Peyer's patch (tissue), 4 donors: ENCODE data around the gene MEST. TPM values are rescaled to one million over a fixed set of nuclear protein-coding genes. Genes with fewer than 3 reads are reported as not detected.
A peak's percentile ranks its signal among the peaks of the same experiment; 100 is the strongest.

Experiments
- DNase-seq, 3 donors: peaks; one replicate each; pipeline ENCODE4 v3.0.0-alpha.2; 2017 to 2019
- H3K27ac ChIP-seq, 4 donors: fragments of 200-600 bp; sonication (generic); one replicate each; pipeline ENCODE4 v1.5.1; 2016 to 2019
- H3K27me3 ChIP-seq, 2 donors: fragments of 200-600 bp; sonication (generic); one replicate each; pipeline ENCODE4 v1.5.1; 2019
- H3K36me3 ChIP-seq, 3 donors: fragments of 200-600 bp; sonication (generic); one replicate each; pipeline ENCODE4 v1.5.1; 2016 to 2019
- H3K4me1 ChIP-seq, 4 donors: fragments of 200-600 bp; sonication (generic); one replicate each; pipeline ENCODE4 v1.5.1; 2016 to 2019
- H3K4me3 ChIP-seq, 4 donors: fragments of 200-600 bp; sonication (generic); 1 replicate in 3 of 4; 2 replicates in 1 of 4; pipeline ENCODE4 v1.5.1; 2016 to 2019; ENCODE audit warnings: mild to moderate bottlenecking in 1 of 4
- H3K9me3 ChIP-seq, 4 donors: fragments of 200-600 bp; sonication (generic); one replicate each; pipeline ENCODE4 v1.5.1; 2016 to 2019; ENCODE audit warnings: mild to moderate bottlenecking in 1 of 4
- POLR2A ChIP-seq, 2 donors: fragments of 450-650 bp; IDR thresholded peaks; one replicate each; pipeline ENCODE4 v1.5.1; 2017; ENCODE audit warnings: antibody characterized with exemption in 2 of 2, mild to moderate bottlenecking in 2 of 2, moderate library complexity in 2 of 2
- total RNA-seq, 4 donors: library from RNA; depleted of rRNA; stranded (reverse); fragments of >200 nt; gene quantifications; one replicate each; pipeline ENCODE4 v1.1.0, GENCODE V29; 2016
- TF ChIP-seq, protein P1 (sequence below), 6 experiments: fragments of 450-650 bp in 4 of 6; fragments of 200-600 bp in 2 of 6; sonication (generic) in 1 of 6; IDR thresholded peaks; one replicate each; pipeline ENCODE4 v1.5.1; 2017 to 2019; ENCODE audit warnings: antibody characterized with exemption in 6 of 6, mild to moderate bottlenecking in 3 of 6, moderate library complexity in 1 of 6

MEST gene
- total RNA-seq, 4 donors from 2014 or later = 11.6 to 36.1 (median 27.1) TPM

- H3K36me3 ChIP-seq = no peaks in the 10 kb centered on the region
- TF ChIP-seq POLR2A (IDR thresholded peaks at IDR 0.05) = no peak
- TF ChIP-seq, protein P1, sequence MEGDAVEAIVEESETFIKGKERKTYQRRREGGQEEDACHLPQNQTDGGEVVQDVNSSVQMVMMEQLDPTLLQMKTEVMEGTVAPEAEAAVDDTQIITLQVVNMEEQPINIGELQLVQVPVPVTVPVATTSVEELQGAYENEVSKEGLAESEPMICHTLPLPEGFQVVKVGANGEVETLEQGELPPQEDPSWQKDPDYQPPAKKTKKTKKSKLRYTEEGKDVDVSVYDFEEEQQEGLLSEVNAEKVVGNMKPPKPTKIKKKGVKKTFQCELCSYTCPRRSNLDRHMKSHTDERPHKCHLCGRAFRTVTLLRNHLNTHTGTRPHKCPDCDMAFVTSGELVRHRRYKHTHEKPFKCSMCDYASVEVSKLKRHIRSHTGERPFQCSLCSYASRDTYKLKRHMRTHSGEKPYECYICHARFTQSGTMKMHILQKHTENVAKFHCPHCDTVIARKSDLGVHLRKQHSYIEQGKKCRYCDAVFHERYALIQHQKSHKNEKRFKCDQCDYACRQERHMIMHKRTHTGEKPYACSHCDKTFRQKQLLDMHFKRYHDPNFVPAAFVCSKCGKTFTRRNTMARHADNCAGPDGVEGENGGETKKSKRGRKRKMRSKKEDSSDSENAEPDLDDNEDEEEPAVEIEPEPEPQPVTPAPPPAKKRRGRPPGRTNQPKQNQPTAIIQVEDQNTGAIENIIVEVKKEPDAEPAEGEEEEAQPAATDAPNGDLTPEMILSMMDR (IDR thresholded peaks at IDR 0.05) = no peak
- DNase-seq = no peak
- H3K4me1 ChIP-seq = peaks cover 0 to 5% (median 2%) of the 10 kb centered on the region in 4 donors
- H3K27me3 ChIP-seq = no peaks in the 10 kb centered on the region
- no peak overlapping the region for H3K27ac ChIP-seq
- H3K9me3 ChIP-seq = no peaks in the 10 kb centered on the region
- H3K4me3 ChIP-seq = peak overlapping the region in 1 of 4 donors; percentile 50
Observed at GRCh38 chr7:130490311-130490791, 1.5 kb upstream of the MEST start.

- Histone ChIP-seq H3K27ac (peak overlapping the region in 1 of 4 donors; percentile 27), H3K27me3 (no peaks in the 10 kb centered on the region), H3K4me1 (peaks cover 0 to 4% (median 0%) of the 10 kb centered on the region in 4 donors), H3K36me3 (no peaks in the 10 kb centered on the region), H3K4me3 (peak overlapping the region; percentile 9 to 50 (median 38)), H3K9me3 (no peaks in the 10 kb centered on the region)
- peak in 1 of 3 donors; percentile 61 for DNase-seq
- TF ChIP-seq POLR2A (IDR thresholded peaks at IDR 0.05) = no peak
- TF ChIP-seq, protein P1 (IDR thresholded peaks at IDR 0.05) = peak in 5 of 6 experiments; percentile 31 to 53 (median 43)
Observed at GRCh38 chr7:130490888-130491804, 739 bp upstream of the MEST start.

DNA sequence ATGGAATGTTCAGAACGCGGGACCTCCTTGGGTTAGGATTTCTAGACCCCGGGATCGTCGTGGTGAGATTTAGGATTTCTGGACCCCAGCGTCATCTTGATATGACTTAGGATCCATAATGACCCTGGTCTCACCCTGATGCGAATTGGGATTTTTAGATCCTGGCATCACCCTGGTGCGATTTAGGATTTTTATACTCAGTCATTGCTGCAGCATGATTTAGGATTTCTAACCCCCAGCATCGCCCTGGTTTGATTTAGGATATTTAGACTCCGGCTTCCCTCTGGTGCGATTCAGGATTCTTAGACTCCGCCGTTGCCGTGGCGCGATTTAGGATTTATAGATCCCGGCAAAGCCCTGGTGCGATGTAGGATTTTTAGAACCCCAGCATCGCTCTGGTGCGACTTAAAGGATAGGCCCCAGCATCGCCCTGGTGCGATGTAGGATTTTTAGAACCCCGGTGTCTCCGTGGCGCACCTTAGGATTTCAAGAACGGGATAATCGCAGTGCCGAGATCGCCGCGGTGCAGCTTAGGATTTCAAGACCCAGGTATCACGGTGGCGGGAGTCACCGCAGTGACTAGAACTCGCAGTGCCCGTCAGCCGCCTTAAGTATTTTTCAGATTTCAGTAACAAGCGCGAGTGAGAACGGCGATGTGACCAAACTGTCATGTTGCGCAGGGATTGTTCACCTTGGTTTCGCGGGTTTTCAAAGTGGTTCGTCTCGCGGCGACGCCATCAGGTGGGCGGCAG lies 814 bp downstream of the MEST start:
- DNase-seq = no peak
- Histone ChIP-seq H3K4me3 (peak overlapping the region in 3 of 4 donors; percentile 30 to 50 (median 45)), H3K27ac (no peak overlapping the region), H3K4me1 (peaks cover 0 to 4% (median 0%) of the 10 kb centered on the region in 4 donors), H3K36me3 (no peaks in the 10 kb centered on the region), H3K27me3 (no peaks in the 10 kb centered on the region), H3K9me3 (no peaks in the 10 kb centered on the region)
- TF ChIP-seq POLR2A (IDR thresholded peaks at IDR 0.05) = no peak
- TF ChIP-seq, protein P1 (IDR thresholded peaks at IDR 0.05) = no peak

DNA sequence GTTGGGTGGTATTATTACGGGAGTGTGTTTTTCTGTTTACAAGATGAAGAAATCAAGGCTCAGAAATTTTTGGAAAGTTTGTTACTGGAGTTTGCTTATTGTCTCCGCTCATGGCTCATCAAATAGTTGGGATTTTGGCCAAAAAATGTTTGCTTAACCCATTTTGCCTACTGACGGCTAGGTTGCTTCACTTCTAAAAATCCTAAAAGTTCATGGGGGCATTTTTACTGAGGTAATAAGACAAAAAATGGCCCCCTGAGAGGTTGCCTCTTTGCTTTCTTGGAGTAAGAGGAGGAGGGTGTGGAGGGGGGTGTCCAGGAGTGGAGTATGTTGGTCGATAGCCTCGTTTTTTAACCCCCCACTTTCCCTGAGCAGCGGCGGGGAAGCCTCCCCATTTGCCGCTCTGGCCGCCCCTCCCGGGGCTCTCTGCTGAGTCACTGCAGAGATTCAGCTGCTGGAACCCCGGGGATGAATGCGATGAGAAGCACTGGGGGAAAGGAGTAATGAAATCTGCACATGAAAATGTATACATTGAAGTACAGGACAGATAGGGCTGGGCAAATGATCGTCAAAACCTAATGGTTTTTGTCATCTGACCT lies 1.5 kb downstream of the MEST start:
- H3K9me3 ChIP-seq = no peaks in the 10 kb centered on the region
- H3K27me3 ChIP-seq = no peaks in the 10 kb centered on the region
- H3K36me3 ChIP-seq = peaks cover 0 to 1% (median 0%) of the 10 kb centered on the region in 3 donors
- peaks cover 0 to 4% (median 0%) of the 10 kb centered on the region in 4 donors for H3K4me1 ChIP-seq
- TF ChIP-seq, protein P1 (IDR thresholded peaks at IDR 0.05) = no peak
- TF ChIP-seq POLR2A (IDR thresholded peaks at IDR 0.05) = no peak
- peak overlapping the region in 2 of 4 donors; percentile 45 to 50 for H3K4me3 ChIP-seq
- DNase-seq = no peak
- H3K27ac ChIP-seq = no peak overlapping the region

GRCh38 chr7:130494431-130494858 lies 2.6 kb downstream of the MEST start:
- no peak overlapping the region for H3K27ac ChIP-seq
- no peak overlapping the region for H3K4me3 ChIP-seq
- H3K27me3 ChIP-seq = no peaks in the 10 kb centered on the region
- no peaks in the 10 kb centered on the region for H3K9me3 ChIP-seq
- peaks cover 0 to 4% (median 0%) of the 10 kb centered on the region in 4 donors for H3K4me1 ChIP-seq
- TF ChIP-seq, protein P1 (IDR thresholded peaks at IDR 0.05) = no peak
- TF ChIP-seq POLR2A (IDR thresholded peaks at IDR 0.05) = no peak
- DNase-seq = no peak
- peaks cover 0 to 8% (median 0%) of the 10 kb centered on the region in 3 donors for H3K36me3 ChIP-seq
